Left ventricle myocardium inferior (tissue), 1 donor: ENCODE data around the gene MACF1. TPM values are rescaled to one million over a fixed set of nuclear protein-coding genes. Genes with fewer than 3 reads are reported as not detected.
A peak's percentile ranks its signal among the peaks of the same experiment; 100 is the strongest.

ENCODE experiments used
- DNase-seq: peaks from one replicate; pipeline ENCODE4 v3.0.0-alpha.2; 2020
- H3K27ac ChIP-seq: fragments of 200-600 bp; replicated peaks from 2 replicates; pipeline ENCODE4 v1.8.0; 2021
- H3K27me3 ChIP-seq: fragments of 200-600 bp; 2 replicates; pipeline ENCODE4 v1.8.0; 2021; ENCODE audit warnings: low read depth
- H3K36me3 ChIP-seq: fragments of 200-600 bp; 2 replicates; pipeline ENCODE4 v1.8.0; 2021
- H3K4me1 ChIP-seq: fragments of 200-600 bp; 2 replicates; pipeline ENCODE4 v1.8.0; 2021
- H3K4me3 ChIP-seq: fragments of 200-600 bp; 2 replicates; pipeline ENCODE4 v1.8.0; 2021; ENCODE audit warnings: mild to moderate bottlenecking, moderate library complexity
- H3K9me3 ChIP-seq: fragments of 200-600 bp; replicated peaks from 2 replicates; pipeline ENCODE4 v1.8.0; 2021
- CTCF ChIP-seq: fragments of 200-600 bp; IDR thresholded peaks from 2 replicates; pipeline ENCODE4 v1.8.0; 2021; ENCODE audit warnings: antibody characterized with exemption, mild to moderate bottlenecking, borderline replicate concordance
- intact Hi-C: fragments of 100-400 bp; cut with micrococcal nuclease; formaldehyde crosslinking; loops from one replicate; pipeline ENCODE4 v1.11.0; 2022
- total RNA-seq: library from RNA; stranded (reverse); fragmentation: NEBNext Ultra II Directional; extraction: Animal tissue kit (Norgen Biotek cat#: 25700); gene quantifications from one replicate; pipeline ENCODE4 v1.2.1, GENCODE V29; 2021
- donor health status: DM: no; HTN: yes; CAD: no; lungs with severe emphysema.

MACF1 gene
- total RNA-seq, 1 donor from 2014 or later, result 181 TPM

GRCh38 chr1:39258146-39258924, 53.8 kb downstream of the MACF1 start:
- intact Hi-C loops, result loop anchor here (2.0 to 5.0 kb wide), 2 partner anchors 66 to 156 kb away; no protein-coding TSS in a partner anchor
- Histone ChIP-seq H3K36me3 (peaks cover 29% of the 10 kb centered on the region), H3K27ac (peak overlapping the region; percentile 55), H3K4me3 (no peak overlapping the region), H3K9me3 (no peaks in the 10 kb centered on the region), H3K27me3 (no peaks in the 10 kb centered on the region), H3K4me1 (peaks cover 50% of the 10 kb centered on the region)
- peak; percentile 51 for DNase-seq
- TF ChIP-seq CTCF, result peak; percentile 93

- intact Hi-C loops, result loop anchor here (2.0 to 5.0 kb wide), 2 partner anchors 67 to 156 kb away; no protein-coding TSS in a partner anchor
- no peak for DNase-seq
- Histone ChIP-seq H3K9me3 (no peaks in the 10 kb centered on the region), H3K27ac (peak overlapping the region; percentile 55), H3K36me3 (peaks cover 29% of the 10 kb centered on the region), H3K4me1 (peaks cover 45% of the 10 kb centered on the region), H3K4me3 (no peak overlapping the region), H3K27me3 (no peaks in the 10 kb centered on the region)
- peak; percentile 12 for TF ChIP-seq CTCF
These were observed 54.4 kb downstream of the MACF1 start for GRCh38 chr1:39258925-39259244.

GRCh38 chr1:39261712-39262221, 57.3 kb downstream of the MACF1 start:
- H3K36me3 ChIP-seq, result peaks cover 18% of the 10 kb centered on the region
- intact Hi-C loops, result no loop called here
- no peak for DNase-seq
- no peaks in the 10 kb centered on the region for H3K27me3 ChIP-seq
- H3K4me1 ChIP-seq, result peaks cover 32% of the 10 kb centered on the region
- no peak overlapping the region for H3K4me3 ChIP-seq
- no peak for TF ChIP-seq CTCF
- no peak overlapping the region for H3K27ac ChIP-seq
- no peaks in the 10 kb centered on the region for H3K9me3 ChIP-seq

GRCh38 chr1:39262802-39263201, 58.3 kb downstream of the MACF1 start:
- Histone ChIP-seq H3K36me3 (peaks cover 11% of the 10 kb centered on the region), H3K4me3 (no peak overlapping the region), H3K27ac (no peak overlapping the region), H3K9me3 (no peaks in the 10 kb centered on the region), H3K27me3 (no peaks in the 10 kb centered on the region), H3K4me1 (peaks cover 43% of the 10 kb centered on the region)
- TF ChIP-seq CTCF, result no peak
- DNase-seq, result no peak
- intact Hi-C loops, result no loop called here

GRCh38 chr1:39266269-39266668, 61.8 kb downstream of the MACF1 start:
- Histone ChIP-seq H3K27me3 (no peaks in the 10 kb centered on the region), H3K27ac (no peak overlapping the region), H3K4me1 (peaks cover 63% of the 10 kb centered on the region), H3K9me3 (no peaks in the 10 kb centered on the region), H3K4me3 (no peak overlapping the region), H3K36me3 (no peaks in the 10 kb centered on the region)
- no peak for DNase-seq
- no peak for TF ChIP-seq CTCF
- intact Hi-C loops, result no loop called here
